HepG2 (cell line): ENCODE data around the gene MAP2K7. TPM values are rescaled to one million over a fixed set of nuclear protein-coding genes. Genes with fewer than 3 reads are reported as not detected.

Experiments used
- KDM2A ChIP-seq: sonication (generic); formaldehyde crosslinking; IDR thresholded peaks from 2 replicates; pipeline ENCODE4 v1.4.0; 2020; ENCODE audit warnings: low read depth, missing genetic modification reagents, borderline replicate concordance
- MAF1 ChIP-seq: sonication (generic); formaldehyde crosslinking; IDR thresholded peaks from 2 replicates; pipeline ENCODE4 v1.5.0; 2020; ENCODE audit warnings: missing genetic modification reagents, borderline replicate concordance
- MED1 ChIP-seq: sonication (generic); formaldehyde crosslinking; IDR thresholded peaks from 2 replicates; pipeline ENCODE4 v1.4.0; 2020; ENCODE audit warnings: missing genetic modification reagents
- MZF1 ChIP-seq: sonication (generic); formaldehyde crosslinking; IDR thresholded peaks from 2 replicates; pipeline ENCODE4 v1.8.1; 2023; ENCODE audit warnings: mild to moderate bottlenecking, missing genetic modification reagents, borderline replicate concordance
- NFE2L2 ChIP-seq: fragments of 150-350 bp; IDR thresholded peaks from 2 replicates; pipeline ENCODE4 v1.6.1; 2014; ENCODE audit warnings: low read length
- RFX3 ChIP-seq: IDR thresholded peaks from 2 replicates; pipeline ENCODE4 v1.6.1; 2016; ENCODE audit warnings: missing biosample characterization, missing genetic modification reagents
- TP53 ChIP-seq: sonication (generic); formaldehyde crosslinking; conservative IDR thresholded peaks from 2 replicates; pipeline ENCODE4 v1.4.0; 2020; ENCODE audit warnings: missing genetic modification reagents
- XRCC5 ChIP-seq: fragments of 200-400 bp; formaldehyde crosslinking; optimal IDR thresholded peaks from 2 replicates; pipeline ENCODE3; 2017; ENCODE audit warnings: mild to moderate bottlenecking, low read length
- ZFP1 ChIP-seq: IDR thresholded peaks from 2 replicates; pipeline ENCODE4 v1.6.1; 2016
- ZFP36L1 ChIP-seq: sonication (generic); formaldehyde crosslinking; IDR thresholded peaks from 2 replicates; pipeline ENCODE4 v1.8.0; 2022; ENCODE audit warnings: mild to moderate bottlenecking, missing genetic modification reagents, moderate library complexity
- ZFP41 ChIP-seq: sonication (generic); formaldehyde crosslinking; IDR thresholded peaks from 2 replicates; pipeline ENCODE4 v1.4.0; 2020; ENCODE audit warnings: mild to moderate bottlenecking, missing genetic modification reagents, borderline replicate concordance
- ZNF224 ChIP-seq: sonication (generic); formaldehyde crosslinking; IDR thresholded peaks from 2 replicates; pipeline ENCODE4 v1.5.0; 2020; ENCODE audit warnings: mild to moderate bottlenecking, missing genetic modification reagents
- ZNF782 ChIP-seq: sonication (generic); formaldehyde crosslinking; IDR thresholded peaks from 2 replicates; pipeline ENCODE4 v1.4.0; 2020; ENCODE audit warnings: missing genetic modification reagents, mild to moderate bottlenecking, borderline replicate concordance
- polyA plus RNA-seq, 8 experiments: library from polyadenylated mRNA; depleted of rRNA in 3 of 8; stranded (reverse) in 7 of 8; unstranded in 1 of 8; fragments of >200 nt; fragmentation: Illumina TruSeq in 4 of 8; extraction: Trizol in 4 of 8; gene quantifications; 2 replicates each; pipeline versions ENCODE4 v1.2.1 to v1.2.3, GENCODE V29; 2011 to 2016; ENCODE audit warnings: low read depth in 4 of 8, missing spikeins in 1 of 8, mixed read lengths in 1 of 8; ENCODE audit not compliant: insufficient read depth in 1 of 8
- total RNA-seq, 5 experiments: library from RNA; depleted of rRNA; stranded (reverse); fragments of >200 nt; fragmentation: Illumina TruSeq; extraction: Trizol; gene quantifications; 2 replicates each; pipeline ENCODE4 v1.2.3, GENCODE V29; 2016; ENCODE audit warnings: low read depth in 1 of 5
- TF ChIP-seq, protein P1 (sequence below), 2 experiments: fragments of 450-650 bp in 1 of 2; sonication (generic) in 1 of 2; formaldehyde crosslinking; IDR thresholded peaks; 2 replicates each; pipeline versions ENCODE4 v1.5.0 to v1.8.0; 2020 to 2022; ENCODE audit warnings: mild to moderate bottlenecking in 1 of 2, missing genetic modification reagents in 1 of 2
- TF ChIP-seq, protein P2 (sequence below): sonication (generic); formaldehyde crosslinking; IDR thresholded peaks from 2 replicates; pipeline ENCODE4 v1.4.0; 2020; ENCODE audit warnings: mild to moderate bottlenecking, missing genetic modification reagents
- TF ChIP-seq, protein P3 (sequence below): sonication (generic); formaldehyde crosslinking; IDR thresholded peaks from 2 replicates; pipeline ENCODE4 v1.5.1; 2020; ENCODE audit warnings: missing genetic modification reagents, mild to moderate bottlenecking, borderline replicate concordance
- TF ChIP-seq, protein P4 (sequence below): sonication (generic); formaldehyde crosslinking; IDR thresholded peaks from 2 replicates; pipeline ENCODE4 v1.5.0; 2020; ENCODE audit warnings: mild to moderate bottlenecking, missing genetic modification reagents, moderate library complexity
- TF ChIP-seq, protein P5 (sequence below): fragments of 450-650 bp; IDR thresholded peaks from 2 replicates; pipeline ENCODE4 v1.6.1; 2016
- TF ChIP-seq, protein P6 (sequence below): sonication (generic); formaldehyde crosslinking; IDR thresholded peaks from 2 replicates; pipeline ENCODE4 v1.5.0; 2020; ENCODE audit warnings: mild to moderate bottlenecking, missing genetic modification reagents, borderline replicate concordance

The MAP2K7 gene
- total and polyA plus RNA-seq, 2 of the 13 experiments (the other 11 are each of a cell fraction or from before 2014, with no cell fraction given) = 9.0 to 10.8 TPM

DNA sequence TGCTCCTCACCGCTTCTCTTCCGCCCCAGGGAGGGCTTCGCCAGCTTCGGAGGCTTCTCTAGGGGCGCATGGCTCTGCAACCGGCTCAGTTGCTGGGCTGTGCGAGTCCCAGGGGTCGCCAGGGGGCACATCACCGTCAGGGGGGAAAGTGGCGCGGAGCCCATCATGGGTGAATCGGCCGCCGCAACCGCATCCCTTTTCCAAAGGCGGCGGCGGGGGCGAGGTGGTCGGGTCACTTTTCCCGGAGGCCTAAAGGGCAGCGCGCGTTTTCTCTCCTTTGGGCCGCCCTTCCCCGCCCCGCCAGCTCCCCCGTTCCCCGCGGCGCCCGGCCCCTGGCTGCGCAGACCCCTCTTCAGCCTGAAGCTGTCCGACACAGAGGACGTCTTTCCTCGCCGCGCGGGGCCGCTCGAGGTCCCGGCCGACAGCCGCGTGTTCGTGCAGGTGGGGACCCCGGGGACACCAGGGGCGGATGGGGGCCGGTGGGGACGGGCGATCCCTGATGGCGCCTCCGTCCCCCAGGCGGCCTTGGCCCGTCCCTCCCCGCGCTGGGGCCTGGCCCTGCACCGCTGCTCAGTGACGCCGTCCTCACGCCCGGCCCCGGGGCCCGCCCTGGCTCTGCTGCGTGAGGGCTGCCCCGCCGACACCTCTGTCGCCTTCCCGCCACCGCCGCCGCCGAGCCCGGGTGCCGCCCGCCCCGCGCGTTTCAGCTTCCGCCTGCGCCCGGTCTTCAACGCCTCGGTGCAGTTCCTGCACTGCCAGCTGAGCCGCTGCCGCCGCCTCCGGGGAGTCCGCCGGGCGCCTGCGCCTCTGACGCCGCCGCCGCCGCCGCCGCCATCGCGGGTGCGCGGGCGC is 12.7 kb downstream of the MAP2K7 start (continued):
- TF ChIP-seq ZFP36L1 (CRISPR knock-in tag) (no peak), ZNF224 (CRISPR knock-in tag) (no peak), TP53 (CRISPR knock-in tag) (no peak), NFE2L2 (no peak), MZF1 (CRISPR knock-in tag) (no peak), ZFP41 (CRISPR knock-in tag) (no peak), MAF1 (CRISPR knock-in tag) (no peak), XRCC5 (no peak), KDM2A (CRISPR knock-in tag) (peak; percentile 92), RFX3 (no peak), ZNF782 (CRISPR knock-in tag) (no peak), MED1 (CRISPR knock-in tag) (no peak), ZFP1 (CRISPR knock-in tag) (no peak)
- TF ChIP-seq, protein P1, sequence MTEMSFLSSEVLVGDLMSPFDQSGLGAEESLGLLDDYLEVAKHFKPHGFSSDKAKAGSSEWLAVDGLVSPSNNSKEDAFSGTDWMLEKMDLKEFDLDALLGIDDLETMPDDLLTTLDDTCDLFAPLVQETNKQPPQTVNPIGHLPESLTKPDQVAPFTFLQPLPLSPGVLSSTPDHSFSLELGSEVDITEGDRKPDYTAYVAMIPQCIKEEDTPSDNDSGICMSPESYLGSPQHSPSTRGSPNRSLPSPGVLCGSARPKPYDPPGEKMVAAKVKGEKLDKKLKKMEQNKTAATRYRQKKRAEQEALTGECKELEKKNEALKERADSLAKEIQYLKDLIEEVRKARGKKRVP (CRISPR knock-in tag; IDR thresholded peaks at IDR 0.05) = no peak
- TF ChIP-seq, protein P2, sequence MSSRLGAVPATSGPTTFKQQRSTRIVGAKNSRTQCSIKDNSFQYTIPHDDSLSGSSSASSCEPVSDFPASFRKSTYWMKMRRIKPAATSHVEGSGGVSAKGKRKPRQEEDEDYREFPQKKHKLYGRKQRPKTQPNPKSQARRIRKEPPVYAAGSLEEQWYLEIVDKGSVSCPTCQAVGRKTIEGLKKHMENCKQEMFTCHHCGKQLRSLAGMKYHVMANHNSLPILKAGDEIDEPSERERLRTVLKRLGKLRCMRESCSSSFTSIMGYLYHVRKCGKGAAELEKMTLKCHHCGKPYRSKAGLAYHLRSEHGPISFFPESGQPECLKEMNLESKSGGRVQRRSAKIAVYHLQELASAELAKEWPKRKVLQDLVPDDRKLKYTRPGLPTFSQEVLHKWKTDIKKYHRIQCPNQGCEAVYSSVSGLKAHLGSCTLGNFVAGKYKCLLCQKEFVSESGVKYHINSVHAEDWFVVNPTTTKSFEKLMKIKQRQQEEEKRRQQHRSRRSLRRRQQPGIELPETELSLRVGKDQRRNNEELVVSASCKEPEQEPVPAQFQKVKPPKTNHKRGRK (CRISPR knock-in tag) = no peak
- TF ChIP-seq, protein P3, sequence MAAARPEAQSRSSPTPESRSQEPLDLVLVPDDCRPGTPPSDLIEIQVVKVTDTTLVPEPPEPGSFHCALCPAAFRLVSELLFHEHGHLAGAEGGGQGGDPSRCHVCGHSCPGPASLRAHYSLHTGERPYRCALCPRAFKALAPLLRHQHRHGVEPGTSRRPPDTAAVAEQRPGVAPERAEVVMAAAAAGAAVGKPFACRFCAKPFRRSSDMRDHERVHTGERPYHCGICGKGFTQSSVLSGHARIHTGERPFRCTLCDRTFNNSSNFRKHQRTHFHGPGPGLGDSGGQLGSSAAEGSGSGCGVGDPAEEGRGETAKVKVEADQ (CRISPR knock-in tag) = no peak; the same call in 1 of the 2 replicates
- TF ChIP-seq, protein P4, sequence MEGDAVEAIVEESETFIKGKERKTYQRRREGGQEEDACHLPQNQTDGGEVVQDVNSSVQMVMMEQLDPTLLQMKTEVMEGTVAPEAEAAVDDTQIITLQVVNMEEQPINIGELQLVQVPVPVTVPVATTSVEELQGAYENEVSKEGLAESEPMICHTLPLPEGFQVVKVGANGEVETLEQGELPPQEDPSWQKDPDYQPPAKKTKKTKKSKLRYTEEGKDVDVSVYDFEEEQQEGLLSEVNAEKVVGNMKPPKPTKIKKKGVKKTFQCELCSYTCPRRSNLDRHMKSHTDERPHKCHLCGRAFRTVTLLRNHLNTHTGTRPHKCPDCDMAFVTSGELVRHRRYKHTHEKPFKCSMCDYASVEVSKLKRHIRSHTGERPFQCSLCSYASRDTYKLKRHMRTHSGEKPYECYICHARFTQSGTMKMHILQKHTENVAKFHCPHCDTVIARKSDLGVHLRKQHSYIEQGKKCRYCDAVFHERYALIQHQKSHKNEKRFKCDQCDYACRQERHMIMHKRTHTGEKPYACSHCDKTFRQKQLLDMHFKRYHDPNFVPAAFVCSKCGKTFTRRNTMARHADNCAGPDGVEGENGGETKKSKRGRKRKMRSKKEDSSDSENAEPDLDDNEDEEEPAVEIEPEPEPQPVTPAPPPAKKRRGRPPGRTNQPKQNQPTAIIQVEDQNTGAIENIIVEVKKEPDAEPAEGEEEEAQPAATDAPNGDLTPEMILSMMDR (CRISPR knock-in tag) = peak; percentile 38; the same call in 1 of the 2 replicates
- TF ChIP-seq, protein P5, sequence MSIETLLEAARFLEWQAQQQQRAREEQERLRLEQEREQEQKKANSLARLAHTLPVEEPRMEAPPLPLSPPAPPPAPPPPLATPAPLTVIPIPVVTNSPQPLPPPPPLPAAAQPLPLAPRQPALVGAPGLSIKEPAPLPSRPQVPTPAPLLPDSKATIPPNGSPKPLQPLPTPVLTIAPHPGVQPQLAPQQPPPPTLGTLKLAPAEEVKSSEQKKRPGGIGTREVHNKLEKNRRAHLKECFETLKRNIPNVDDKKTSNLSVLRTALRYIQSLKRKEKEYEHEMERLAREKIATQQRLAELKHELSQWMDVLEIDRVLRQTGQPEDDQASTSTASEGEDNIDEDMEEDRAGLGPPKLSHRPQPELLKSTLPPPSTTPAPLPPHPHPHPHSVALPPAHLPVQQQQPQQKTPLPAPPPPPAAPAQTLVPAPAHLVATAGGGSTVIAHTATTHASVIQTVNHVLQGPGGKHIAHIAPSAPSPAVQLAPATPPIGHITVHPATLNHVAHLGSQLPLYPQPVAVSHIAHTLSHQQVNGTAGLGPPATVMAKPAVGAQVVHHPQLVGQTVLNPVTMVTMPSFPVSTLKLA = no peak
- TF ChIP-seq, protein P6, sequence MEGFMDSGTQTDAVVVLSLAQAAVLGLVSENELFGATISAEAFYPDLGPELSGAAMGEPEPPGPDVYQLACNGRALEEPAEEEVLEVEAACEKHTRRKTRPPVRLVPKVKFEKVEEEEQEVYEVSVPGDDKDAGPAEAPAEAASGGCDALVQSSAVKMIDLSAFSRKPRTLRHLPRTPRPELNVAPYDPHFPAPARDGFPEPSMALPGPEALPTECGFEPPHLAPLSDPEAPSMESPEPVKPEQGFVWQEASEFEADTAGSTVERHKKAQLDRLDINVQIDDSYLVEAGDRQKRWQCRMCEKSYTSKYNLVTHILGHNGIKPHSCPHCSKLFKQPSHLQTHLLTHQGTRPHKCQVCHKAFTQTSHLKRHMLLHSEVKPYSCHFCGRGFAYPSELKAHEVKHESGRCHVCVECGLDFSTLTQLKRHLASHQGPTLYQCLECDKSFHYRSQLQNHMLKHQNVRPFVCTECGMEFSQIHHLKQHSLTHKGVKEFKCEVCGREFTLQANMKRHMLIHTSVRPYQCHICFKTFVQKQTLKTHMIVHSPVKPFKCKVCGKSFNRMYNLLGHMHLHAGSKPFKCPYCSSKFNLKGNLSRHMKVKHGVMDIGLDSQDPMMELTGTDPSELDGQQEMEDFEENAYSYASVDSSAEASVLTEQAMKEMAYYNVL = no peak; the same call in 1 of the 2 replicates
